H1 (cell line): Measurements from ENCODE around the gene TEX14. TPM values are rescaled to one million over a fixed set of nuclear protein-coding genes. Genes with fewer than 3 reads are reported as not detected.

Experiments used
- CTCF ChIA-PET: fragments of 300-600 bp; sonication (Branson Sonifier 250); formaldehyde crosslinking; loops from one replicate; lab custom pipeline; 2021; ENCODE audit not compliant: partially characterized antibody; lab: Charles Lee
- POLR2A ChIA-PET: fragments of 300-600 bp; sonication (Branson Sonifier 250); formaldehyde crosslinking; loops from one replicate; lab custom pipeline; 2021; ENCODE audit warnings: inconsistent platforms; ENCODE audit not compliant: partially characterized antibody; lab: Charles Lee
- DNase-seq, 2 experiments: peaks; one replicate each; pipeline versions ENCODE4 v3.0.0 to v3.0.0-alpha.2; 2010 to 2022; ENCODE audit warnings: low spot score in 2 of 2, low read depth in 1 of 2, mixed read lengths in 1 of 2
- FAIRE-seq: peaks from 2 replicates; lab custom pipeline; 2011; peaks lifted over from hg19 to GRCh38; lab: Jason Lieb, UNC
- H2AFZ ChIP-seq: 2 replicates; pipeline ENCODE4 v1.8.1; 2012; ENCODE audit warnings: low read length, inconsistent platforms
- H2AK5ac ChIP-seq: 2 replicates; pipeline ENCODE4 v1.6.1; 2013; ENCODE audit warnings: low read depth, low read length
- H2BK120ac ChIP-seq: replicated peaks from 2 replicates; pipeline ENCODE3; 2013; ENCODE audit warnings: low read depth, low read length, inconsistent platforms
- H2BK12ac ChIP-seq: 2 replicates; pipeline ENCODE4 v1.6.1; 2013; ENCODE audit warnings: low read depth, low read length
- H2BK15ac ChIP-seq: 2 replicates; pipeline ENCODE4 v1.6.1; 2013; ENCODE audit warnings: low read length
- H2BK20ac ChIP-seq: 2 replicates; pipeline ENCODE4 v1.6.1; 2013; ENCODE audit warnings: low read length
- H2BK5ac ChIP-seq: 2 replicates; pipeline ENCODE4 v1.6.1; 2013; ENCODE audit warnings: low read depth, low read length
- H3K14ac ChIP-seq: 2 replicates; pipeline ENCODE4 v1.6.1; 2013; ENCODE audit warnings: inconsistent platforms; ENCODE audit not compliant: insufficient read length
- H3K18ac ChIP-seq: 2 replicates; pipeline ENCODE4 v1.6.1; 2013; ENCODE audit warnings: low read length; ENCODE audit errors: extremely low read depth
- H3K23ac ChIP-seq: 2 replicates; pipeline ENCODE4 v1.6.1; 2013; ENCODE audit warnings: inconsistent platforms; ENCODE audit not compliant: insufficient read length
- H3K23me2 ChIP-seq: 2 replicates; pipeline ENCODE4 v1.6.1; 2013; ENCODE audit warnings: low read depth, low read length
- H3K27ac ChIP-seq: 2 replicates; pipeline ENCODE4 v1.6.1; 2011; ENCODE audit warnings: low read depth, low read length, inconsistent platforms
- H3K27me3 ChIP-seq, 4 experiments: replicated peaks in 1 of 4; 1 replicate in 1 of 4; 2 replicates in 3 of 4; pipeline versions ENCODE4 v1.6.1 to v1.8.1; 2011 to 2013; ENCODE audit warnings: low read length in 3 of 4, mild to moderate bottlenecking in 3 of 4, inconsistent platforms in 2 of 4, mixed read lengths in 2 of 4, moderate library complexity in 1 of 4; ENCODE audit not compliant: control insufficient read depth in 3 of 4, insufficient read depth in 3 of 4; ENCODE audit errors: extremely low read depth in 1 of 4
- H3K36me3 ChIP-seq, 4 experiments: 2 replicates each; pipeline versions ENCODE4 v1.6.1 to v1.8.1; 2011 to 2013; ENCODE audit warnings: mild to moderate bottlenecking in 4 of 4, low read length in 3 of 4, moderate library complexity in 2 of 4, control low read depth in 1 of 4, inconsistent platforms in 1 of 4; ENCODE audit not compliant: insufficient read depth in 4 of 4, control insufficient read depth in 2 of 4
- H3K4ac ChIP-seq: replicated peaks from 2 replicates; pipeline ENCODE3; 2013; ENCODE audit warnings: low read length, low read depth, mixed read lengths, inconsistent platforms; ENCODE audit not compliant: insufficient read length
- H3K4me1 ChIP-seq, 4 experiments: replicated peaks in 1 of 4; 1 replicate in 1 of 4; 2 replicates in 3 of 4; pipeline versions ENCODE4 v1.6.1 to v1.8.1; 2011 to 2013; ENCODE audit warnings: low read length in 3 of 4, inconsistent platforms in 2 of 4, mixed read lengths in 1 of 4; ENCODE audit not compliant: insufficient read depth in 4 of 4, control insufficient read depth in 3 of 4
- H3K4me2 ChIP-seq, 2 experiments: 2 replicates each; pipeline versions ENCODE4 v1.6.1 to v1.8.1; 2011 to 2013; ENCODE audit warnings: low read depth in 2 of 2, low read length in 2 of 2, control low read depth in 1 of 2, inconsistent platforms in 1 of 2, mild to moderate bottlenecking in 1 of 2; ENCODE audit not compliant: insufficient read depth in 1 of 2
- H3K4me3 ChIP-seq, 4 experiments: fragments of 200-600, 300-600 bp in 1 of 4; sonication (generic), shearing (Covaris generic), sonication (Bioruptor Twin) in 1 of 4; 2 replicates each; pipeline versions ENCODE4 v1.5.1 to v1.8.1; 2011 to 2016; ENCODE audit warnings: low read length in 4 of 4, low read depth in 3 of 4, control low read depth in 2 of 4, inconsistent platforms in 2 of 4, mild to moderate bottlenecking in 2 of 4, mixed read lengths in 1 of 4, moderate library complexity in 1 of 4; ENCODE audit not compliant: insufficient read depth in 2 of 4; ENCODE audit errors: extremely low read depth in 1 of 4
- H3K56ac ChIP-seq: replicated peaks from 2 replicates; pipeline ENCODE3; 2013; ENCODE audit warnings: low read depth, mild to moderate bottlenecking, mixed read lengths, low read length, inconsistent platforms; ENCODE audit not compliant: insufficient read length
- H3K79me1 ChIP-seq: 2 replicates; pipeline ENCODE4 v1.6.1; 2013; ENCODE audit warnings: low read depth, low read length, control low read depth
- H3K79me2 ChIP-seq, 2 experiments: 2 replicates each; pipeline versions ENCODE4 v1.6.1 to v1.8.1; 2012 to 2013; ENCODE audit warnings: low read length in 2 of 2, mild to moderate bottlenecking in 2 of 2, inconsistent platforms in 1 of 2; ENCODE audit not compliant: insufficient read depth in 2 of 2, control insufficient read depth in 1 of 2
- H3K9ac ChIP-seq, 4 experiments: replicated peaks in 1 of 4; 1 replicate in 1 of 4; 2 replicates in 3 of 4; pipeline versions ENCODE4 v1.6.1 to v1.8.1; 2011 to 2013; ENCODE audit warnings: low read depth in 3 of 4, low read length in 3 of 4, control low read depth in 2 of 4, mild to moderate bottlenecking in 2 of 4, moderate library complexity in 2 of 4, inconsistent platforms in 1 of 4; ENCODE audit errors: extremely low read depth in 1 of 4
- H3K9me3 ChIP-seq, 2 experiments: 2 replicates each; pipeline versions ENCODE4 v1.6.1 to v1.8.1; 2012 to 2013; ENCODE audit warnings: mild to moderate bottlenecking in 2 of 2, moderate library complexity in 2 of 2, control low read depth in 1 of 2, inconsistent platforms in 1 of 2, low read depth in 1 of 2, low read length in 1 of 2, mixed read lengths in 1 of 2; ENCODE audit not compliant: insufficient read depth in 2 of 2
- H4K20me1 ChIP-seq, 2 experiments: replicated peaks in 1 of 2; 2 replicates each; pipeline versions ENCODE3 to v1.8.1; 2011 to 2013; ENCODE audit warnings: inconsistent platforms in 2 of 2, low read length in 2 of 2, mild to moderate bottlenecking in 1 of 2; ENCODE audit not compliant: insufficient read depth in 2 of 2, control insufficient read depth in 1 of 2
- H4K5ac ChIP-seq: 2 replicates; pipeline ENCODE4 v1.6.1; 2013; ENCODE audit warnings: low read length, low read depth, mixed read lengths, inconsistent platforms; ENCODE audit not compliant: insufficient read length
- H4K8ac ChIP-seq: 2 replicates; pipeline ENCODE4 v1.8.0; 2013; ENCODE audit warnings: mild to moderate bottlenecking, moderate library complexity, low read length, inconsistent platforms; ENCODE audit not compliant: insufficient read depth; ENCODE audit errors: extremely low read depth
- H4K91ac ChIP-seq: replicated peaks from 2 replicates; pipeline ENCODE3; 2013; ENCODE audit warnings: low read length, mixed read lengths, inconsistent platforms; ENCODE audit not compliant: insufficient read length
- ASH2L ChIP-seq: fragments of 200-600, 300-600 bp; sonication (generic); IDR thresholded peaks from one replicate; pipeline ENCODE4 v1.7.1; 2017; ENCODE audit warnings: low read length
- ATF2 ChIP-seq: IDR thresholded peaks from 2 replicates; pipeline ENCODE4 v1.6.1; 2012; ENCODE audit warnings: low read length, inconsistent platforms
- CBX5 ChIP-seq: fragments of 300-800, 300-1000 bp; sonication (generic); IDR thresholded peaks from 2 replicates; pipeline ENCODE4 v1.7.1; 2016; ENCODE audit warnings: antibody characterized with exemption, low read length, low read depth
- CEBPB ChIP-seq: IDR thresholded peaks from 2 replicates; pipeline ENCODE4 v1.6.1; 2012; ENCODE audit warnings: low read depth, low read length
- CHD2 ChIP-seq: IDR thresholded peaks from 2 replicates; pipeline ENCODE4 v1.6.1; 2012; ENCODE audit warnings: low read length, improper control_type of control experiment
- EP300 ChIP-seq, 2 experiments: IDR thresholded peaks; 1 replicate in 1 of 2; 2 replicates in 1 of 2; pipeline ENCODE4 v1.6.1; 2011 to 2012; ENCODE audit warnings: low read depth in 2 of 2, low read length in 2 of 2, mild to moderate bottlenecking in 2 of 2, borderline replicate concordance in 1 of 2, inconsistent platforms in 1 of 2, moderate library complexity in 1 of 2
- GTF2F1 ChIP-seq: IDR thresholded peaks from 2 replicates; pipeline ENCODE4 v1.6.1; 2012; ENCODE audit warnings: low read depth, low read length, improper control_type of control experiment, borderline replicate concordance
- KDM4A ChIP-seq: IDR thresholded peaks from one replicate; pipeline ENCODE4 v1.7.1; 2012; ENCODE audit warnings: low read depth, mild to moderate bottlenecking, moderate library complexity, low read length, inconsistent platforms; ENCODE audit not compliant: severe bottlenecking
- MAFK ChIP-seq: IDR thresholded peaks from 2 replicates; pipeline ENCODE4 v1.6.1; 2012; ENCODE audit warnings: low read depth, mild to moderate bottlenecking, improper control_type of control experiment, low read length
- NANOG ChIP-seq: IDR thresholded peaks from 2 replicates; pipeline ENCODE4 v1.6.1; 2011; ENCODE audit warnings: low read length, low read depth, mild to moderate bottlenecking, inconsistent platforms; ENCODE audit not compliant: insufficient read depth, poor library complexity, severe bottlenecking
- POLR2A ChIP-seq, 2 experiments: IDR thresholded peaks; 1 replicate in 1 of 2; 2 replicates in 1 of 2; pipeline ENCODE4 v1.6.1; 2011; ENCODE audit warnings: low read depth in 2 of 2, low read length in 2 of 2, mild to moderate bottlenecking in 2 of 2; ENCODE audit errors: control extremely low read depth in 1 of 2
- RAD21 ChIP-seq, 2 experiments: IDR thresholded peaks in 1 of 2; conservative IDR thresholded peaks in 1 of 2; 2 replicates each; pipeline ENCODE4 v1.6.1; 2011; ENCODE audit warnings: low read depth in 2 of 2, low read length in 2 of 2, improper control_type of control experiment in 1 of 2, inconsistent platforms in 1 of 2, mild to moderate bottlenecking in 1 of 2, moderate library complexity in 1 of 2
- RFX5 ChIP-seq: IDR thresholded peaks from 2 replicates; pipeline ENCODE4 v1.6.1; 2011; ENCODE audit warnings: low read depth, low read length, improper control_type of control experiment, borderline replicate concordance
- SP1 ChIP-seq: IDR thresholded peaks from 2 replicates; pipeline ENCODE4 v1.6.1; 2011; ENCODE audit warnings: low read depth, low read length
- polyA plus RNA-seq, 7 experiments: library from polyadenylated mRNA; depleted of rRNA in 3 of 7; stranded (reverse) in 5 of 7; unstranded in 2 of 7; fragments of >200 nt in 5 of 7; fragments of 200-250 nt in 2 of 7; gene quantifications; 1 replicate in 5 of 7; 2 replicates in 1 of 7; 4 replicates in 1 of 7; pipeline versions ENCODE4 v1.2.1 to v1.2.3, GENCODE V29; 2011 to 2013; ENCODE audit warnings: missing spikeins in 2 of 7, mixed read lengths in 2 of 7
- total RNA-seq: library from RNA; stranded (reverse); fragmentation: NEBNext Ultra II Directional; extraction: Animal tissue kit (Norgen Biotek cat#: 25700); gene quantifications from 2 replicates; pipeline ENCODE4 v1.2.1, GENCODE V29; 2021

Gene TEX14
- total and polyA plus RNA-seq, 2 of the 8 experiments (the other 6 are each of a cell fraction or from before 2014, with no cell fraction given) = 0.83 to 2.5 TPM

DNA sequence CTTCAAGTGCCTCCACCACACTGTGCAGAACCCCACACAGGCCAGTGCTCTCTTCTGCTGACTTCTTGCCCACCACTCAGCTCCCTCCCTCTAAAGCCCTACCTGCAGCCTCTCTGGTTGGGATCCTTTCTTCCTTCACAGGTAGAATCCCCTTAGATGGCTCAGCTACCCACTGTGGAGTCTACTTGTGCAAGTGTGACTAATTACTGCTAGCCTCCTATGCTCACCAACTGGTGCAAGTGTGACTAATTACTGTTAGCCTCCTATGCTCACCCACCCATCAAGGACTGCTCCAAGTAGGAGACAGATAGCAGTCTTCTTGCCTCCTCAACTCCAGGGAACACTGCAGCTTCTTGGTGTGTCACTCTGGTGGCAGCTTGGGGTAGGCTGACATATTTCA is 43.6 kb downstream of the TEX14 start:
- POLR2A ChIA-PET = interaction anchor here (0.6 to 3.6 kb wide), 5 partner anchors 10 to 315 kb away, joined by 3 to 34 read pairs (median 4); no protein-coding TSS in a partner anchor
- DNase-seq = no peak
- Histone ChIP-seq H3K9me3 (no peaks in the 10 kb centered on the region), H3K56ac (no peak overlapping the region), H2BK12ac (no peak overlapping the region), H4K5ac (no peak overlapping the region), H3K27me3 (no peaks in the 10 kb centered on the region), H3K79me1 (no peaks in the 10 kb centered on the region), H3K79me2 (no peaks in the 10 kb centered on the region), H3K36me3 (no peaks in the 10 kb centered on the region), H4K20me1 (no peaks in the 10 kb centered on the region), H2BK15ac (no peak overlapping the region), H3K23ac (no peak overlapping the region), H3K18ac (no peak overlapping the region), H3K27ac (no peak overlapping the region), H2BK120ac (no peak overlapping the region), H3K4ac (no peak overlapping the region), H3K4me2 (no peak overlapping the region), H4K91ac (no peak overlapping the region), H4K8ac (no peak overlapping the region), H3K4me3 (no peak overlapping the region), H3K14ac (no peak overlapping the region), H2AFZ (no peak overlapping the region), H2AK5ac (no peak overlapping the region), H3K9ac (no peak overlapping the region), H3K4me1 (peaks cover 0 to under 1% (median 0%) of the 10 kb centered on the region in 4 experiments; a peak in 1 of 7 replicates), H3K23me2 (0 out of 2 replicates have a peak, but pooled peaks cover under 1% of the 10 kb centered on the region), H2BK20ac (no peak overlapping the region), H2BK5ac (no peak overlapping the region)
- CTCF ChIA-PET = interaction anchor here (0.7 to 1.6 kb wide), 4 partner anchors 35 to 448 kb away, joined by 3 to 4 read pairs (median 4); no protein-coding TSS in a partner anchor
- FAIRE-seq = no peak
- no peak for TF ChIP-seq CHD2
- TF ChIP-seq KDM4A = no peak
- TF ChIP-seq ATF2 = no peak
- no peak for TF ChIP-seq NANOG
- no peak for TF ChIP-seq POLR2A (IDR thresholded peaks at IDR 0.05; ENCODE audit: control extremely low read depth in 1 of 2, low read depth in 2 of 2, low read length in 2 of 2)
- TF ChIP-seq RFX5 = no peak
- TF ChIP-seq EP300 (IDR thresholded peaks at IDR 0.05; ENCODE audit: borderline replicate concordance in 1 of 2, low read depth in 2 of 2, low read length in 2 of 2) = no peak
- no peak for TF ChIP-seq ASH2L
- no peak for TF ChIP-seq SP1
- TF ChIP-seq RAD21 (IDR thresholded peaks at IDR 0.05 in 1 of 2, conservative IDR thresholded peaks at IDR 0.05 in 1 of 2; ENCODE audit: low read depth in 2 of 2, low read length in 2 of 2) = no peak
- no peak for TF ChIP-seq GTF2F1
- TF ChIP-seq MAFK = no peak
- no peak for TF ChIP-seq CEBPB
- no peak for TF ChIP-seq CBX5
